Left kidney (tissue), 8 donors: ENCODE results near the gene PALLD. TPM values are rescaled to one million over a fixed set of nuclear protein-coding genes. Genes with fewer than 3 reads are reported as not detected.
"Not testable (repeated sequence)": the region's sequence is repeated elsewhere in the genome, so short reads cannot be mapped to it uniquely, and the experiment has no call there.

Source experiments
- DNase-seq: peaks from one replicate; pipeline ENCODE4 v3.0.0-alpha.2; 2013
- long read RNA-seq, 8 donors: transcript quantifications; one replicate each; lab custom pipeline, GENCODE V29; 2026
- polyA plus RNA-seq: library from polyadenylated mRNA; unstranded; fragments of 120-200 nt; gene quantifications from one replicate; pipeline ENCODE4 v1.2.1, GENCODE V29; 2013; ENCODE audit not compliant: insufficient read length

PALLD gene
- 203 TPM for polyA plus RNA-seq
- long read RNA-seq, donor 1, full-length matches to known transcripts, result 10 of 112 reads
- long read RNA-seq, donor 1, partial matches to known transcripts, result 84 of 112 reads
- long read RNA-seq, donor 1, other reads (novel, unspliced or antisense), result 18 of 112 reads
- long read RNA-seq, donor 2, full-length matches to known transcripts, result 6 of 44 reads
- long read RNA-seq, donor 2, partial matches to known transcripts, result 38 of 44 reads
- long read RNA-seq, donor 2, other reads (novel, unspliced or antisense), result 0 of 44 reads
- long read RNA-seq, donor 3, full-length matches to known transcripts, result 10 of 54 reads
- long read RNA-seq, donor 3, partial matches to known transcripts, result 35 of 54 reads
- long read RNA-seq, donor 3, other reads (novel, unspliced or antisense), result 9 of 54 reads
- long read RNA-seq, donor 4, partial matches to known transcripts, result 0 of 1 reads
- long read RNA-seq, donor 4, other reads (novel, unspliced or antisense), result 0 of 1 reads
- long read RNA-seq, donor 5, full-length matches to known transcripts, result 7 of 220 reads
- long read RNA-seq, donor 5, partial matches to known transcripts, result 192 of 220 reads
- long read RNA-seq, donor 5, other reads (novel, unspliced or antisense), result 21 of 220 reads
- long read RNA-seq, donor 6, full-length matches to known transcripts, result 8 of 30 reads
- long read RNA-seq, donor 6, partial matches to known transcripts, result 22 of 30 reads
- long read RNA-seq, donor 6, other reads (novel, unspliced or antisense), result 0 of 30 reads
- long read RNA-seq, donor 7, full-length matches to known transcripts, result 4 of 61 reads
- long read RNA-seq, donor 7, partial matches to known transcripts, result 57 of 61 reads
- long read RNA-seq, donor 7, other reads (novel, unspliced or antisense), result 0 of 61 reads
- long read RNA-seq, donor 8, full-length matches to known transcripts, result 5 of 44 reads
- long read RNA-seq, donor 8, partial matches to known transcripts, result 39 of 44 reads
- long read RNA-seq, donor 8, other reads (novel, unspliced or antisense), result 0 of 44 reads

- no peak for DNase-seq
These were observed at the start of gene PALLD for GRCh38 chr4:168496834-168497233. TSS of gene PALLD (plus strand) at chr4:168497052.

GRCh38 chr4:168449063-168449462, 47.8 kb upstream of the PALLD start:
- not testable (repeated sequence) for DNase-seq

GRCh38 chr4:168449719-168450452, 47.0 kb upstream of the PALLD start:
- no peak for DNase-seq

- no peak for DNase-seq
These were observed 45.5 kb upstream of the PALLD start for GRCh38 chr4:168451331-168451730.

GRCh38 chr4:168451744-168452390, 45.0 kb upstream of the PALLD start:
- no peak for DNase-seq

- DNase-seq, result no peak
These were observed 43.7 kb upstream of the PALLD start for GRCh38 chr4:168453146-168453545.

- DNase-seq, result not testable (repeated sequence)
These were observed 38.6 kb upstream of the PALLD start for GRCh38 chr4:168458256-168458655.

- DNase-seq, result no peak
These were observed 35.0 kb upstream of the PALLD start for GRCh38 chr4:168461821-168462220.

GRCh38 chr4:168472920-168473319, 23.9 kb upstream of the PALLD start:
- DNase-seq, result no peak

GRCh38 chr4:168474660-168475320, 22.1 kb upstream of the PALLD start:
- no peak for DNase-seq

GRCh38 chr4:168475745-168476144, 21.1 kb upstream of the PALLD start:
- no peak for DNase-seq

GRCh38 chr4:168478868-168479267, 18.0 kb upstream of the PALLD start:
- DNase-seq, result no peak

GRCh38 chr4:168480931-168481611, 15.8 kb upstream of the PALLD start:
- DNase-seq, result peak; percentile 32

- DNase-seq, result no peak
These were observed 13.0 kb upstream of the PALLD start for GRCh38 chr4:168483811-168484210.

- no peak for DNase-seq
These were observed 12.2 kb upstream of the PALLD start for GRCh38 chr4:168484626-168485025.

- DNase-seq, result no peak
These were observed 11.5 kb upstream of the PALLD start for GRCh38 chr4:168485156-168485910.

GRCh38 chr4:168486912-168487281, 10.0 kb upstream of the PALLD start:
- no peak for DNase-seq

- no peak for DNase-seq
These were observed 9.4 kb upstream of the PALLD start for GRCh38 chr4:168487282-168488035.

- no peak for DNase-seq
These were observed 8.0 kb upstream of the PALLD start for GRCh38 chr4:168488869-168489274.
